PC-3 (cell line): Measurements from ENCODE around the gene ABLIM1. TPM values are rescaled to one million over a fixed set of nuclear protein-coding genes. Genes with fewer than 3 reads are reported as not detected.

ENCODE experiments used
- ATAC-seq: fragments of 200-7000 bp; cut with Tn5 transposase; 2 replicates; pipeline ENCODE4 v1.9.1; 2020; ENCODE audit warnings: mild to moderate bottlenecking, moderate library complexity
- BruUV-seq: library from RNA; stranded (reverse); fragments of 400-500 nt; replicated peaks from 2 replicates; lab custom pipeline; 2021; lab: Mats Ljungman, UMichigan
- CTCF ChIA-PET: fragments of 300-600 bp; sonication (Branson Sonifier 250); formaldehyde crosslinking; loops from one replicate; lab custom pipeline; 2022; ENCODE audit warnings: antibody characterized with exemption; lab: Charles Lee
- POLR2A ChIA-PET: fragments of 300-600 bp; sonication (Branson Sonifier 250); formaldehyde crosslinking; loops from one replicate; lab custom pipeline; 2022; ENCODE audit warnings: antibody characterized with exemption; ENCODE audit not compliant: unreplicated experiment; lab: Charles Lee
- DNase-seq: peaks from one replicate; pipeline ENCODE4 v3.0.0-alpha.2; 2015
- H2AFZ ChIP-seq: fragments of 300-600 bp; sonication (generic); 2 replicates; pipeline ENCODE4 v1.6.0; 2016; ENCODE audit warnings: antibody characterized with exemption, low read length
- H3F3A ChIP-seq: fragments of 300-600 bp; sonication (generic); one replicate; pipeline ENCODE4 v1.6.0; 2017; ENCODE audit warnings: antibody characterized with exemption, low read length, control low read depth, mild to moderate bottlenecking; ENCODE audit not compliant: unreplicated experiment
- H3K27ac ChIP-seq: fragments of 300-600 bp; sonication (generic); 2 replicates; pipeline ENCODE4 v1.5.1; 2016; ENCODE audit warnings: mild to moderate bottlenecking, low read length
- H3K27me3 ChIP-seq: fragments of 300-600 bp; sonication (generic); 2 replicates; pipeline ENCODE4 v1.6.1; 2016; ENCODE audit warnings: low read length, mixed read lengths
- H3K36me3 ChIP-seq: fragments of 300-600 bp; sonication (generic); 2 replicates; pipeline ENCODE4 v1.6.1; 2016; ENCODE audit warnings: low read depth, mixed run types, low read length, mixed read lengths
- H3K4me1 ChIP-seq: fragments of 300-600 bp; sonication (generic); 2 replicates; pipeline ENCODE4 v1.5.1; 2016; ENCODE audit warnings: low read length; ENCODE audit not compliant: insufficient read depth
- H3K4me2 ChIP-seq: fragments of 300-600 bp; sonication (generic); 2 replicates; pipeline ENCODE4 v1.6.0; 2016; ENCODE audit warnings: low read length
- H3K4me3 ChIP-seq: fragments of 300-600 bp; sonication (generic); 2 replicates; pipeline ENCODE4 v1.5.1; 2016; ENCODE audit warnings: mild to moderate bottlenecking, low read length, mixed read lengths
- H3K79me2 ChIP-seq: fragments of 300-600 bp; sonication (generic); 2 replicates; pipeline ENCODE4 v1.6.1; 2017; ENCODE audit warnings: low read length, mixed read lengths
- H3K9ac ChIP-seq: fragments of 300-600 bp; sonication (generic); 2 replicates; pipeline ENCODE4 v1.6.0; 2016; ENCODE audit warnings: mild to moderate bottlenecking, low read length
- H3K9me2 ChIP-seq: fragments of 300-600 bp; sonication (generic); replicated peaks from 2 replicates; pipeline ENCODE4 v1.6.1; 2016; ENCODE audit warnings: mixed run types, low read length, mixed read lengths
- H3K9me3 ChIP-seq: fragments of 300-600 bp; sonication (generic); 2 replicates; pipeline ENCODE4 v1.6.1; 2016; ENCODE audit warnings: low read length, mixed read lengths
- H4K20me1 ChIP-seq: fragments of 300-600 bp; sonication (generic); 2 replicates; pipeline ENCODE4 v1.6.1; 2016; ENCODE audit warnings: low read length, mixed read lengths
- CTCF ChIP-seq: fragments of 300-600 bp; sonication (generic); conservative IDR thresholded peaks from 2 replicates; pipeline ENCODE4 v1.5.1; 2017; ENCODE audit warnings: antibody characterized with exemption, low read depth, mild to moderate bottlenecking, low read length
- EZH2 ChIP-seq: fragments of 300-600 bp; sonication (generic); IDR thresholded peaks from one replicate; pipeline ENCODE4 v1.6.1; 2017; ENCODE audit warnings: antibody characterized with exemption, mild to moderate bottlenecking, low read length; ENCODE audit not compliant: unreplicated experiment
- EZH2phosphoT487 ChIP-seq: fragments of 300-600 bp; sonication (generic); IDR thresholded peaks from 2 replicates; pipeline ENCODE4 v1.6.1; 2018; ENCODE audit warnings: mild to moderate bottlenecking, antibody characterized with exemption, low read length, borderline replicate concordance
- intact Hi-C: fragments of 100-400 bp; cut with micrococcal nuclease; formaldehyde crosslinking; loops from 2 replicates; pipeline ENCODE4 v1.9.0; 2023
- total RNA-seq: library from RNA; depleted of rRNA; stranded (reverse); fragments of >200 nt; gene quantifications from 2 replicates; pipeline ENCODE4 v1.2.3, GENCODE V29; 2014

Gene ABLIM1
- total RNA-seq, 1 experiment from 2014 or later: 12.3 TPM

- no peak for DNase-seq
- ChIA-PET CTCF (no interaction called here), POLR2A (no interaction called here)
- ATAC-seq: no peak
- Histone ChIP-seq H3K4me2 (no peak overlapping the region), H3K9me3 (no peaks in the 10 kb centered on the region), H3K9me2 (no peaks in the 10 kb centered on the region), H3K4me1 (peaks cover 46% of the 10 kb centered on the region), H3K27me3 (no peaks in the 10 kb centered on the region), H3K9ac (no peak overlapping the region), H2AFZ (no peak overlapping the region), H4K20me1 (no peaks in the 10 kb centered on the region), H3K36me3 (no peaks in the 10 kb centered on the region), H3K79me2 (no peaks in the 10 kb centered on the region), H3K27ac (no peak overlapping the region), H3F3A (no peaks in the 10 kb centered on the region), H3K4me3 (no peak overlapping the region)
- intact Hi-C loops: loop anchor here (5.0 kb wide), 1 partner anchor 37 kb away; no protein-coding TSS in a partner anchor
- TF ChIP-seq CTCF (no peak), EZH2 (no peak), EZH2phosphoT487 (no peak)
- no TSS peak for BruUV-seq
Observed at GRCh38 chr10:114394531-114394930, 263.5 kb downstream of the ABLIM1 start.

DNA sequence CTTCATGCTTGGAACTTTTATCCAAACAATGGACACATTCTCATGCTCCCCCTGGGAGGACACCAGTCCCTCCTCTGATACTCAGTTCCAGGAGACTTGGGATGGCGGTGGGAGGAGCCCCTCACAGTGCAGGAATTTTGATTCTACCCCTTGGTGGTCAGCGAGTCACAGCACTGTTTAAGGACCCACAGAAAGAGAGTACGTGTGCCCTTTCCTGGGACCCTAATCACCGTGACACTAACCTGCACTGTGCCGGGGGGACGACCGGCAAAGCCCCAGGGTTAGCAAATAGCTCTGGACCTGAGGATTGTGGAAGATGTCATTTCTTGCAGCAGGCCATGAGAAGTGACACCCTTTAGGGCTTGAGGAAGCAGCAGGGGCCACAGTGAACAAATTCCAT, 264.2 kb downstream of the ABLIM1 start:
- CTCF ChIA-PET: no interaction called here
- H3K36me3 ChIP-seq: no peaks in the 10 kb centered on the region
- no peaks in the 10 kb centered on the region for H3K27me3 ChIP-seq
- no peaks in the 10 kb centered on the region for H3K79me2 ChIP-seq
- H2AFZ ChIP-seq: no peak overlapping the region
- H3K4me3 ChIP-seq: no peak overlapping the region
- ATAC-seq (no peak), DNase-seq (no peak)
- no peaks in the 10 kb centered on the region for H3F3A ChIP-seq
- H3K27ac ChIP-seq: no peak overlapping the region
- H3K9me2 ChIP-seq: no peaks in the 10 kb centered on the region
- no peak overlapping the region for H3K9ac ChIP-seq
- H4K20me1 ChIP-seq: no peaks in the 10 kb centered on the region
- peaks cover 52% of the 10 kb centered on the region for H3K4me1 ChIP-seq
- TF ChIP-seq EZH2 (no peak), EZH2phosphoT487 (no peak), CTCF (no peak)
- H3K4me2 ChIP-seq: no peak overlapping the region
- no TSS peak for BruUV-seq
- POLR2A ChIA-PET: no interaction called here
- H3K9me3 ChIP-seq: no peaks in the 10 kb centered on the region
- intact Hi-C loops: loop anchor here (5.0 kb wide), 1 partner anchor 37 kb away; no protein-coding TSS in a partner anchor

DNA sequence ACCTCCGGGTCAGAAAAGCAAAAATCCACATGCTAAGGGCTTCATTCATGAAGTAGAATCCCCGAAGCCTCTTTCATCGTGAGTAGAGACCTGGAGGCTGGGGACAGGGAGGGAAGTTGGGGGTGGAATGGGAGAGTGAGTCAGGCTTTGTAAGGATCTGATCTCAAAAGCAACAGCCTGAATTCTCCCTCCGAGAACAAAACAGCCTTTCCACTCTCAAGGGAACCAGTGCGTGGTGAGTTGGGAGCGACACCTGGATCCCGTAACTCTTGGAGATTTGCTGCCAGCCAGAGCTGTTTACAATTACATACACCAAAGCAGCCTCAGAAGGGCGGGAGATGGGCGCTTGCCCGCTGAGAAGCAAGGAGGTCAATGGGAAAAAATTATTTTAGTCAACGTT, 264.6 kb downstream of the ABLIM1 start:
- H3F3A ChIP-seq: no peaks in the 10 kb centered on the region
- no peak overlapping the region for H3K27ac ChIP-seq
- H3K27me3 ChIP-seq: no peaks in the 10 kb centered on the region
- no peaks in the 10 kb centered on the region for H3K9me2 ChIP-seq
- no peaks in the 10 kb centered on the region for H3K79me2 ChIP-seq
- no peaks in the 10 kb centered on the region for H4K20me1 ChIP-seq
- ChIA-PET CTCF (no interaction called here), POLR2A (no interaction called here)
- H2AFZ ChIP-seq: no peak overlapping the region
- intact Hi-C loops: loop anchor here (5.0 kb wide), 1 partner anchor 36 kb away; no protein-coding TSS in a partner anchor
- H3K4me3 ChIP-seq: no peak overlapping the region
- BruUV-seq: no TSS peak
- H3K4me2 ChIP-seq: no peak overlapping the region
- H3K9me3 ChIP-seq: no peaks in the 10 kb centered on the region
- peaks cover 56% of the 10 kb centered on the region for H3K4me1 ChIP-seq
- H3K36me3 ChIP-seq: no peaks in the 10 kb centered on the region
- DNase-seq (peak; percentile 19), ATAC-seq (no peak)
- H3K9ac ChIP-seq: no peak overlapping the region
- no peak for TF ChIP-seq EZH2
- no peak for TF ChIP-seq CTCF
- no peak for TF ChIP-seq EZH2phosphoT487
